ENCODE data around the gene NDOR1. TPM values are rescaled to one million over a fixed set of nuclear protein-coding genes. Genes with fewer than 3 reads are reported as not detected.

Gene NDOR1
- total and polyA plus RNA-seq, 2 of the 8 experiments (the other 6 are each of a cell fraction or from before 2014, with no cell fraction given), result 25.7 to 32.3 TPM

DNA sequence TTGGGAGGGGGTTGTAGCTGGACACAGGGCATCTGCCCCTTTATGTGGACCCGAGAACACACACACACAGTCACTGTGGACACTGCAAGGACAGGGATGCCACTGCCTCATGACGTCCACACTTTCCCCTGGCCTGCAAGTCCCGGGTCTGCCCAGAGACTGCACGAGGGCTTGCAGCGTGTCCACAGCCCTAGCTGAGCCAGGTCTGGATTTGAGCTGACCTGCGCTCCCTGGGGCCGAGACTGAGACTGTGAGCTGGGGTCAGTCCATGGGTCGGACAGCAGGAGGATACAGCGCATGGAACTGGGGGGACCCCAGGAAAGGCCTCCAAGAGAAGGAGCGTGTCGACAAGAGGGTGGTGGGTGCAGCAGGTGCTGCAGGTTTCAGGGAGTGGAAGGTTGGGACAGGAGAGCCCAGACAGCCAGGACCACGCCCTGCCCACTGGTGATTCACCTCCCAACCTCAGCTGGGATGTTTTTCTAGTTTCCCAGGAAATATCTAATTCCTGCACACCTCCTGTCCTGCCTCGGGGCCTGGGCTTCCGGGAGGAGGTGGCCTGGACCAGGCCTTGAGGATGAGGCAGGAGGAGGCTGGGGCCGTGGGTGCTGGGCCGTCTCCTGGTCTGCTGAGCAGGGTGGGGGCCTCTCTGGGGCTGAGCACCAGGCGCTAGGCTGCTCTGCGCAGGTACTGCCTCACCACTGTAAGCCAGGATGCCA is 21.0 kb downstream of the NDOR1 start:
- peak overlapping the region; percentile 90 for H2BK5ac ChIP-seq (ENCODE audit: low read depth, low read length)
- peak overlapping the region; percentile 46 for H3K56ac ChIP-seq (replicated peaks; ENCODE audit: insufficient read length, low read depth, low read length)
- peak overlapping the region; percentile 91 for H4K91ac ChIP-seq (replicated peaks; ENCODE audit: insufficient read length, low read length)
- peak overlapping the region; percentile 85 for H3K4ac ChIP-seq (replicated peaks; ENCODE audit: insufficient read length, low read depth, low read length)
- no peak for DNase-seq (ENCODE audit: low read depth in 1 of 2, low spot score in 2 of 2)
- no peak overlapping the region for H3K23ac ChIP-seq (ENCODE audit: insufficient read length)
- no peak for FAIRE-seq
- H3K27ac ChIP-seq (ENCODE audit: low read depth, low read length), result no peak overlapping the region
- H2BK20ac ChIP-seq (ENCODE audit: low read length), result 0 out of 2 replicates have a peak overlapping the region, but pooled peaks have one; percentile 48
- peaks cover 0 to 23% (median 10%) of the 10 kb centered on the region in 4 experiments; a peak in 5 of 7 replicates for H3K4me1 ChIP-seq (replicated peaks in 1 of 4; ENCODE audit: control insufficient read depth in 3 of 4, insufficient read depth in 4 of 4, low read length in 3 of 4)
- no peaks in the 10 kb centered on the region for H3K36me3 ChIP-seq (ENCODE audit: control insufficient read depth in 2 of 4, insufficient read depth in 4 of 4, low read length in 3 of 4)
- 84% methylated on average over 18 of the region's 18 CpGs; no CpG with 5 or more reads in 1 of the 2 experiments for WGBS, 2 experiments (ENCODE audit: extremely low coverage in 1 of 2, insufficient coverage in 1 of 2, insufficient read length in 1 of 2, insufficient replicate concordance in 2 of 2, low coverage in 1 of 2, low lambda C conversion rate in 2 of 2, missing lambda C conversion rate in 1 of 2)
- no peaks in the 10 kb centered on the region for H4K20me1 ChIP-seq (replicated peaks in 1 of 2; ENCODE audit: control insufficient read depth in 1 of 2, insufficient read depth in 2 of 2, low read length in 2 of 2)
- H2BK120ac ChIP-seq (replicated peaks; ENCODE audit: low read depth, low read length), result peak overlapping the region; percentile 33
- H3K9me3 ChIP-seq (ENCODE audit: insufficient read depth in 2 of 2, low read depth in 1 of 2, low read length in 1 of 2), result no peaks in the 10 kb centered on the region
- no peak overlapping the region; the same call in 1 of the 2 replicates for H4K8ac ChIP-seq (ENCODE audit: extremely low read depth, insufficient read depth, low read length)
- TF ChIP-seq GTF2F1 (IDR thresholded peaks at IDR 0.05; ENCODE audit: borderline replicate concordance, low read depth, low read length) (no peak), FOSL1 (IDR thresholded peaks at IDR 0.05; ENCODE audit: insufficient read depth, low read depth, low read length) (no peak), RNF2 (IDR thresholded peaks at IDR 0.05; ENCODE audit: borderline replicate concordance, low read depth, low read length, missing control alignments, poor library complexity, severe bottlenecking) (no peak), JUN (IDR thresholded peaks at IDR 0.05; ENCODE audit: low read depth, low read length) (no peak), SIX5 (IDR thresholded peaks at IDR 0.05; ENCODE audit: low read depth, low read length) (no peak), KDM1A (IDR thresholded peaks at IDR 0.05; ENCODE audit: borderline replicate concordance, low read length) (no peak), HDAC6 (IDR thresholded peaks at IDR 0.05; ENCODE audit: low read depth, low read length) (no peak), PHF8 (conservative IDR thresholded peaks at IDR 0.05; ENCODE audit: low read depth, low read length) (no peak), EGR1 (IDR thresholded peaks at IDR 0.05; ENCODE audit: borderline replicate concordance, low read depth, low read length) (no peak), SP1 (IDR thresholded peaks at IDR 0.05; ENCODE audit: low read depth, low read length) (no peak)
- no peaks in the 10 kb centered on the region; a peak in 2 of 7 replicates for H3K27me3 ChIP-seq (replicated peaks in 1 of 4; ENCODE audit: control insufficient read depth in 3 of 4, extremely low read depth in 1 of 4, insufficient read depth in 3 of 4, low read length in 3 of 4)
- H3K18ac ChIP-seq (ENCODE audit: extremely low read depth, low read length), result no peak overlapping the region
- peak overlapping the region; percentile 68; the same call in 1 of the 2 replicates for H2BK12ac ChIP-seq (ENCODE audit: low read depth, low read length)
- peaks cover 16% of the 10 kb centered on the region; the same call in 1 of the 2 replicates for H3K23me2 ChIP-seq (ENCODE audit: low read depth, low read length)
- no peak overlapping the region for H3K14ac ChIP-seq (ENCODE audit: insufficient read length)
- H3K79me1 ChIP-seq (ENCODE audit: low read depth, low read length), result no peaks in the 10 kb centered on the region
- ChIA-PET CTCF (ENCODE audit: partially characterized antibody) (interaction anchor here (1.0 to 20.2 kb wide), 25 partner anchors 10 to 438 kb away, joined by 3 to 204 read pairs (median 5); partner anchors contain the start of genes ANAPC2, LRRC26, NPDC1 and SAPCD2), POLR2A (ENCODE audit: partially characterized antibody) (interaction anchor here (1.1 to 69.9 kb wide), 7 partner anchors 9 to 109 kb away, joined by 4 to 1462 read pairs (median 5); partner anchors contain the start of genes ANAPC2, NDOR1, NELFB and SSNA1)
- no peak overlapping the region for H4K5ac ChIP-seq (ENCODE audit: insufficient read length, low read depth, low read length)
- no peak overlapping the region for H3K4me2 ChIP-seq (ENCODE audit: insufficient read depth in 1 of 2, low read depth in 2 of 2, low read length in 2 of 2)
- H2AK5ac ChIP-seq (ENCODE audit: low read depth, low read length), result peak overlapping the region; percentile 70; the same call in 1 of the 2 replicates
- no peak overlapping the region for H2AFZ ChIP-seq (ENCODE audit: low read length)
- H3K79me2 ChIP-seq (ENCODE audit: control insufficient read depth in 1 of 2, insufficient read depth in 2 of 2, low read length in 2 of 2), result no peaks in the 10 kb centered on the region
- H2BK15ac ChIP-seq (ENCODE audit: low read length), result peak overlapping the region; percentile 46; the same call in 1 of the 2 replicates
- H3K4me3 ChIP-seq (ENCODE audit: extremely low read depth in 1 of 4, insufficient read depth in 2 of 4, low read depth in 3 of 4, low read length in 4 of 4), result no peak overlapping the region
- no peak overlapping the region; a peak in 1 of 7 replicates for H3K9ac ChIP-seq (replicated peaks in 1 of 4; ENCODE audit: extremely low read depth in 1 of 4, low read depth in 3 of 4, low read length in 3 of 4)

All from H1 (cell line).